HG03460 (cell line): Measurements from ENCODE around the gene ITGA3.

Source experiments
- ATAC-seq: cut with Tn5 transposase; IDR thresholded peaks from one replicate; pipeline ENCODE4 v1.9.1; 2021; ENCODE audit not compliant: unreplicated experiment

The ITGA3 gene

GRCh38 chr17:50090971-50091917 is 35.3 kb downstream of the ITGA3 start:
- ATAC-seq: no peak

DNA sequence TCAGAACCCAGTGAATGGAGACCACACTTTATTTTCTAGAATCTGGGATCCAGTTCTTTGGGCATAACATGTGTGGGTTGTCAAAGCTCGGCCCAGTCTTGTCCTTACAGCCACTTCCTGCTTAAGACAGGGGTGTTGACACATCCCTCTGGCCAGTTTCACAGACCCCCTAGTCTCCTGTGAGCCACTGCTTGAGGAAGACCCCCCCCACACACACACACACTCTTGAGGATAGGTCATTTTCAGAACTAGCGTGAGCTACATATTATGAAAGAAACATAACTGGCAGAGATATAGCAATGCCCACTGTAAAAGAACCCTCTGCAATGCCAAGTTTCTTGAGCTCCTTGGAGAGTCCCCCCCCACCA is 36.0 kb downstream of the ITGA3 start:
- ATAC-seq: no peak

DNA sequence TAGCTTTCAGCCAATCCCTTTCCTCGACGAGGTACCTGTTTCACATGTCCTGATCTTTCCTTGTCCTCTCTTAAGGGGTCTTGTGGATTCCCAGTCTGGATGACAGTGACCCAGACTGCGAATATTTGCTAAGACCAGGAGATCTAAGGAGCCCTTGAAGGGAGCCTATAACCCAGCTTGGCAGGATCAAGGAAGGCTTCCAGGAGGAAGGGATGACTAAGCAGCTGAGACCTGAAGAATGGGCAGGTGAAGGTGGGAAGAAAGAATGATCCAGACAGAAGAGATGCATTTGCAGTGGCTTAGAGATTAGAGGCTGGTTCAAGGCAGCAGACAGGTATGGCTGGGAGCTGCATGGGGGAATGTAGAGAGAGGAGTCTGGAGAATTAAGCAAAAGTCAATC is 37.3 kb downstream of the ITGA3 start:
- no peak for ATAC-seq

- ATAC-seq: no peak
These were observed 37.9 kb downstream of the ITGA3 start for GRCh38 chr17:50093807-50094206.

DNA sequence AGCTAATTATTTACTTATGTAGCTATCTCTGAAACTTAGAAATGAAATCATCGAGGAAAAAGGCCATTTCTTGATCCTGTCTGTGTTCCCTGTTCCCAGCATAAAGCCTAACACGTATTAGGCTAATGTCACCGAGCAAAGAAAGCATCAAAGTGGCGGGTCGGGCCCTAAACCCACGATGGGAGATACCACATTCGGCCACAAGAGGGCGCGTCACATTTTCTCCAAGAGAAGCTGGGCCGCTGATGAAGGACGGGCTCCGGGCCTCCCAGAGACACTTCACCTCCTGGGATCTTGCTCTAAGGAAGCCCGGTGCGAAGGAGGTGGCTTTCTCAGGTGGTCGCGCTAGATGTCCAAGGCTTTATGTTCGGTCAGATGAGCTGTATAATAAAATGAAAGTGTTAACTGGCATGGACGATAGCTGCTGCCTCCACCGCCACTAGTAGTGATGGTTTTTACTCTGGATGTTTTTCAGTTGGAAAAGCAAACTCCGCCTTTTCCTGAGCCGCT is 38.4 kb downstream of the ITGA3 start:
- ATAC-seq: no peak

DNA sequence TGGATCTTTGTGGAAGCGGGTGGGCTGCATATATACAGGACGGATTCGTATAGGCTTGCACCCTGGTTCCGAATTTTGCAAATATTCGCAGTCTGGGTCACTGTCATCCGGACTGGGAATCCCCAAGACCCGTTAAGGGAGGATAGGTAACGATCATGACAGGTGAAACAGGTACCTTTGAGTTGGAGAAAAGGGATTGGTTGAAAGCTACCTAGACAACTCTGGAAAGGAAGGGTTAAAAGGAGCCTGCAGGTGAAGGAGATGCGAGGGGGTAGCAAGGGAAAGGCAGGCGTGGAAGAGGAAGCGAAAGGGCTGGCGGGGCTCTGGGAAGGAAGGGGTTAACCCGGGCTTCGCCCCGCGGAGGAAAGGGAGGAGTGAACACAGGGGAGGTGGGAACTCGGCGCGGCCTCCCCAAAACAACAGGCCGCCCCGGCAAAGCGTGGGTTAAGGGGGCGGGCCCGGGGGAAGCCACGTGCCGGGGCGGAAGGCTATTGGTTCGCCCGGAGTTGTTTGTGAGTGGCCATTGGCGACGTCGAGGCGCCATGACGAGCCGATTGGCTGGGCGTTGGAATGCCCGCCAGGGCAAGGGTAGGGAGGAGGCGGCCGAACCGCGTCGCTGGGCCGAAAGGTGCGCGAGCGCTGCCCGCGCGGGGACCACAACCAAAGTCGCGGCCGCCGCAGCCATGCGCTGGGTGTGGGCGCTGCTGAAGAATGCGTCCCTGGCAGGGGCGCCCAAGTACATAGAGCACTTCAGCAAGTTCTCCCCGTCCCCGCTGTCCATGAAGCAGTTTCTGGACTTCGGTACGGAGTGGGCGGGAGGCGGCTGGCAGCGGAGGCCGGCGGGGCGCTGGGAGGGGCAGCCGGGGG is 39.1 kb downstream of the ITGA3 start, which contains the start of gene PDK2:
PDK2 (plus strand) TSS at position 599 of the 867 bp plus-strand sequence; CDS start at position 684, 85 bp downstream.
- peak; percentile 95 for ATAC-seq

- ATAC-seq: no peak
These were observed 39.7 kb downstream of the ITGA3 start for GRCh38 chr17:50095626-50096037.

GRCh38 chr17:50096092-50096491 is 40.2 kb downstream of the ITGA3 start:
- no peak for ATAC-seq

DNA sequence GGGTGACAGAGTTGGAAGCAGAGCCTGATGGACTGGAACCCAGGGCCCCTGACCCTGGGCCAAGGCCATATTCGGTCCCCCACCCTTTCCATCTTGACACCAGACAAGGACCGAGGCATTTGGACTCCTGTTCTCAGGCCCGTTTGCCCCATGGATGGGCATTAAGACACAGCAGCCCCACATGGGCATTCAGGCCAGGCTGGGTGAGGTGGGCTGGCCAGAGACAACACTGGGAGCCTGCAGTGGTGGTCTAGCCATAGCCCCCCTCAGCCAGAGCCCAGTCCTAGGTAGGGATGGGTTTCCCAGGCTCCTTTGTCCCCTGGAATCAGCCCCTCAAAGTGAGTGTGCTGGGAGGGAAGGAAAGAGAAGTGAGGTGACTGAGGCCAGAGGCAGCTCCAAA is 40.8 kb downstream of the ITGA3 start:
- no peak for ATAC-seq

DNA sequence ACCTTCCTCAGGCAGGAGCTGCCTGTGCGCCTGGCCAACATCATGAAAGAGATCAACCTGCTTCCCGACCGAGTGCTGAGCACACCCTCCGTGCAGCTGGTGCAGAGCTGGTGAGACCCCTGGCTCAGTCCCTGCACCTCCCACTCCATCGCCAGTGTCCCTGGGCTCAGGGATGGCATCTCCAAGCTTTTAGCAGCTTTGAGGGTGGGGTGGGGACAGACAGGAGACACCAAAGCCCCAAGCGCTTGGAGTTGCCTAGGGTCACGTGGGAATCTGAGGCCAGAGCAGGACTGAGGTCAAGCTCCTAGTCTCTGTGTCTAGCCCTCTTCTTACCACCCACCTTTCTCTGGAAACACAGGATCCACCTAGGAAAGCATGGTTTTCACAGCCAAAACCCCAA is 41.5 kb downstream of the ITGA3 start:
- no peak for ATAC-seq

GRCh38 chr17:50097926-50098325 is 42.0 kb downstream of the ITGA3 start:
- ATAC-seq: no peak

- ATAC-seq: no peak
These were observed 42.7 kb downstream of the ITGA3 start for GRCh38 chr17:50098583-50098982.

DNA sequence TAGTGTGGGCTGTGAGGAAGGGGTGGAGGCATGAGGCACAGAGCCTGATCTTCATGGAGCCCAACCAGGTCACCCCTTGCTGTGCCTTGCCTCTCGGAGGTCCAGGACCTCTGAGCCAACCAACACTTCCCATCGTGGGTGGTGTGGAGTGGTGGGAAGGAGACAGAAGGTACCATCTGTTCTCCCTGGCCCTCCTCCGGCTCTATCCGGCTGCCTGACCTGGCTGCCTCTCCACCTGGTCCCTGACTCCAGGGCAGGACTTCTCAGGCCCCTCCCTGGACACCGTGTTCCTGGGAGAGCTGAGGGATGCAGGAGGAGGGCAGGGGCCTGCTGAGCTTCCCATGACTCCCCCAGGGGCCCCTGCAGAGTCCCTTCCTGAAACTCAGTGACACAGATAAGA is 43.1 kb downstream of the ITGA3 start:
- no peak for ATAC-seq

- no peak for ATAC-seq
These were observed 44.6 kb downstream of the ITGA3 start for GRCh38 chr17:50100480-50100883.

DNA sequence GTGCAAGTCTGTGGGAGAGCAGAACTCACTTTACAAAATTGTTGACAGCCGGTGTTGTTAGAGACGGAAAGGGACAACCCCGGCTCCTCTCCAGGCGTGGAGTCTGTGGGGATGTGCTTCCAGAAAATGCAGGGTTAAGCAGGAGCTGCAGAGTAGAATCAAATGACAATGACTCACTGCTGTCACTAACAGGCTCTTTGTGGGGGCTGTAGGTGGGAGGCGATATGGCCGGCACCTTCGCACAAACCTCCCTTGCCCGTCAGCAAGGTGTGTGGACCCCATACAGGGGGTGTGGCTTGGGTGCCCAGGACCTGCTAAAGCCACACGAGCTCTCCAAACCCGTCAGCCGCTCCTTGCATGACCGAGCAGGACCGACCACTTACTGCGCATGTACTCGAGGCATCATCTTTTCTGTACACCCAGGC is 45.0 kb downstream of the ITGA3 start:
- ATAC-seq: no peak

DNA sequence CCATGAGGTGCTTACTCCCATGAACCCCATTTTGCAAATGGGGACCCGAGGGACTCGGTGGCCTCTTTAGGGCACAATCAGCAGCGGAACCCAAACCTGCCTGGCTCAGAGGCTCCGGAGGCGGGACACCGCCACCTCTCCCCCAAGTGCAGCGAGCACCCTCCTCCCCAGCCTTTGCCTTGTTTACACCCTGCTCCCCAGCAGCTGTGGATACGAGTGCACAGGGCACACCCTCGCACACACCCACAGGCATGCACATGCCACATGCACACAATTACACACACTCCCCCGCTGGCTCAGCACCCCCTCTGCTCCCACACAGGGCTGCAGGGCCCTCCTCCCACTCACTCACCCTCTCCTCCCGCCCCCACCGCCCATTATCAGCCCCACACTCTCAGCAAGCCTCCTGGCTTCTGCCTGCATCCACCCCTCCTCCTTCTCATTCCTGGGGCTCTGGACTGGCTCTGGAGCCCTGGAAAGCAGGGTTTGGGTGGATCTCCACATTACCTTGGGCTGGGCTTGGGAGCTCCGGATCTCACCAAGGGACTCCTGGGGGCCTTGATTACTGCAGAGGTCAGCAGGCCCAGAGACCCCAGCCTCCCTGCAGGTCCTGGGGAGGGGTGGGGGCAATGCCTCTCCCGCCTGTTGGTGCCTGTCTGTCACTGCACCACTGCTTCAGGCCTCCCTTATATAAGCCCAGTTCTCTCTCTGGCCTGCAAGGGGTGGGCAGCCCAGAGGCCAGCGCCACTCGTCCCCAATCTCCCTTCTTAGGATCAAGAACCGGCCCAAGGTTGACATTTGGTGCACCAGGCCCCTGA is 45.6 kb downstream of the ITGA3 start:
- no peak for ATAC-seq

GRCh38 chr17:50102164-50102991 is 46.5 kb downstream of the ITGA3 start:
- no peak for ATAC-seq

DNA sequence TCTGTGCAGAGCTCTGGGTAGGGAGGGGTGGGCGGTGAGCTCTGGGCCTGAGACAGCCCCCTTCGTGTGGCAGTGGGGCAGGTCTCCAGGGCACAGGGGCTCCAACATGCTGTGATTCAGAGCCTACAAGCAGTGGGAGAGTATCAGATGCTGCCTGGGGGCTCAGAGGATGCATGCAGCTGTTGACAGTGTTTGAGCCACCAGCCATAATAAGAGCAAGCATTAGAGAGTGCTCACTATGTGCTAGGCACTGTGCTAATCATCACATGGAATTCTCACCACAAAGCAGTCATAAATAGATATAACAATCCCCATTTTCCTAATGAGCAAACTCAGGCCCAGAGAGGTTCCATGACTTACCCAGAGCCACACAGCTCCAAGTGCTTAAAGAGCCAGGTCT is 47.3 kb downstream of the ITGA3 start:
- no peak for ATAC-seq

GRCh38 chr17:50103941-50104340 is 48.0 kb downstream of the ITGA3 start:
- ATAC-seq: no peak

DNA sequence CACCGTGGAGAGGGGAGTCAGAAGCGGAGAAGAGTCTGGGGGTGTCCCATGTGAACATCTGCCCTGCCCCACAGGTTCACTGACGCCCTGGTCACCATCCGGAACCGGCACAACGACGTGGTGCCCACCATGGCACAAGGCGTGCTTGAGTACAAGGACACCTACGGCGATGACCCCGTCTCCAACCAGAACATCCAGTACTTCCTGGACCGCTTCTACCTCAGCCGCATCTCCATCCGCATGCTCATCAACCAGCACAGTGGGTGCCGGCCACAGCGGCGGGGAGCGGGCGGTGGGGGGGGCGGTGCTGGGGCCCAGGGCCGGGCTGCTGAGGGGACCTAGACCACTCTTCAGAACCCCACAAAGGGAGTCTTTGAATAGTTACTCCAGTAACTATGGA is 49.9 kb downstream of the ITGA3 start:
- ATAC-seq: no peak
